ENCODE data around the gene SRRD. TPM values are rescaled to one million over a fixed set of nuclear protein-coding genes. Genes with fewer than 3 reads are reported as not detected.

Gene SRRD
- total and polyA plus RNA-seq, 2 of the 8 experiments (the other 6 are each of a cell fraction or from before 2014, with no cell fraction given) = 17.1 to 25.3 TPM

DNA sequence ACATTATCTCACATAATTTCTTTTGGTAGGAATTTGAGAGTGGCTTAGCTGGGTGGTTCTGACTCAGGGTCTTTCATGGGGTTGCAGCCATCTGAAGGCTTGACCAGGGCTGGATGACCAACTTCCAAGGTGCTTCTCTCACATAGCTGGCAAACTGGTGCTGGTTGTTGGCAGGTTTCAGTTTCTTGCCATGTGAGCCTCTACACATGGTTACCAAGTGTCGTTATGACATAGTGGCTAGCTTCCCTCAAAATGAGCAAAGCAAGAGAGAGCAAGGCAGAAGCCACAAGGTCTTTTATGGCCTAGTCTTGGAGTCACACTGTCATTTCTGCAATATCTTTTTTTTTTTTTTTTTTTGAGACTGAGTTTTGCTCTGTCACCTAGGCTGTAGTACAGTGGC lies 32.8 kb downstream of the SRRD start (continued):
- TF ChIP-seq, protein P1, sequence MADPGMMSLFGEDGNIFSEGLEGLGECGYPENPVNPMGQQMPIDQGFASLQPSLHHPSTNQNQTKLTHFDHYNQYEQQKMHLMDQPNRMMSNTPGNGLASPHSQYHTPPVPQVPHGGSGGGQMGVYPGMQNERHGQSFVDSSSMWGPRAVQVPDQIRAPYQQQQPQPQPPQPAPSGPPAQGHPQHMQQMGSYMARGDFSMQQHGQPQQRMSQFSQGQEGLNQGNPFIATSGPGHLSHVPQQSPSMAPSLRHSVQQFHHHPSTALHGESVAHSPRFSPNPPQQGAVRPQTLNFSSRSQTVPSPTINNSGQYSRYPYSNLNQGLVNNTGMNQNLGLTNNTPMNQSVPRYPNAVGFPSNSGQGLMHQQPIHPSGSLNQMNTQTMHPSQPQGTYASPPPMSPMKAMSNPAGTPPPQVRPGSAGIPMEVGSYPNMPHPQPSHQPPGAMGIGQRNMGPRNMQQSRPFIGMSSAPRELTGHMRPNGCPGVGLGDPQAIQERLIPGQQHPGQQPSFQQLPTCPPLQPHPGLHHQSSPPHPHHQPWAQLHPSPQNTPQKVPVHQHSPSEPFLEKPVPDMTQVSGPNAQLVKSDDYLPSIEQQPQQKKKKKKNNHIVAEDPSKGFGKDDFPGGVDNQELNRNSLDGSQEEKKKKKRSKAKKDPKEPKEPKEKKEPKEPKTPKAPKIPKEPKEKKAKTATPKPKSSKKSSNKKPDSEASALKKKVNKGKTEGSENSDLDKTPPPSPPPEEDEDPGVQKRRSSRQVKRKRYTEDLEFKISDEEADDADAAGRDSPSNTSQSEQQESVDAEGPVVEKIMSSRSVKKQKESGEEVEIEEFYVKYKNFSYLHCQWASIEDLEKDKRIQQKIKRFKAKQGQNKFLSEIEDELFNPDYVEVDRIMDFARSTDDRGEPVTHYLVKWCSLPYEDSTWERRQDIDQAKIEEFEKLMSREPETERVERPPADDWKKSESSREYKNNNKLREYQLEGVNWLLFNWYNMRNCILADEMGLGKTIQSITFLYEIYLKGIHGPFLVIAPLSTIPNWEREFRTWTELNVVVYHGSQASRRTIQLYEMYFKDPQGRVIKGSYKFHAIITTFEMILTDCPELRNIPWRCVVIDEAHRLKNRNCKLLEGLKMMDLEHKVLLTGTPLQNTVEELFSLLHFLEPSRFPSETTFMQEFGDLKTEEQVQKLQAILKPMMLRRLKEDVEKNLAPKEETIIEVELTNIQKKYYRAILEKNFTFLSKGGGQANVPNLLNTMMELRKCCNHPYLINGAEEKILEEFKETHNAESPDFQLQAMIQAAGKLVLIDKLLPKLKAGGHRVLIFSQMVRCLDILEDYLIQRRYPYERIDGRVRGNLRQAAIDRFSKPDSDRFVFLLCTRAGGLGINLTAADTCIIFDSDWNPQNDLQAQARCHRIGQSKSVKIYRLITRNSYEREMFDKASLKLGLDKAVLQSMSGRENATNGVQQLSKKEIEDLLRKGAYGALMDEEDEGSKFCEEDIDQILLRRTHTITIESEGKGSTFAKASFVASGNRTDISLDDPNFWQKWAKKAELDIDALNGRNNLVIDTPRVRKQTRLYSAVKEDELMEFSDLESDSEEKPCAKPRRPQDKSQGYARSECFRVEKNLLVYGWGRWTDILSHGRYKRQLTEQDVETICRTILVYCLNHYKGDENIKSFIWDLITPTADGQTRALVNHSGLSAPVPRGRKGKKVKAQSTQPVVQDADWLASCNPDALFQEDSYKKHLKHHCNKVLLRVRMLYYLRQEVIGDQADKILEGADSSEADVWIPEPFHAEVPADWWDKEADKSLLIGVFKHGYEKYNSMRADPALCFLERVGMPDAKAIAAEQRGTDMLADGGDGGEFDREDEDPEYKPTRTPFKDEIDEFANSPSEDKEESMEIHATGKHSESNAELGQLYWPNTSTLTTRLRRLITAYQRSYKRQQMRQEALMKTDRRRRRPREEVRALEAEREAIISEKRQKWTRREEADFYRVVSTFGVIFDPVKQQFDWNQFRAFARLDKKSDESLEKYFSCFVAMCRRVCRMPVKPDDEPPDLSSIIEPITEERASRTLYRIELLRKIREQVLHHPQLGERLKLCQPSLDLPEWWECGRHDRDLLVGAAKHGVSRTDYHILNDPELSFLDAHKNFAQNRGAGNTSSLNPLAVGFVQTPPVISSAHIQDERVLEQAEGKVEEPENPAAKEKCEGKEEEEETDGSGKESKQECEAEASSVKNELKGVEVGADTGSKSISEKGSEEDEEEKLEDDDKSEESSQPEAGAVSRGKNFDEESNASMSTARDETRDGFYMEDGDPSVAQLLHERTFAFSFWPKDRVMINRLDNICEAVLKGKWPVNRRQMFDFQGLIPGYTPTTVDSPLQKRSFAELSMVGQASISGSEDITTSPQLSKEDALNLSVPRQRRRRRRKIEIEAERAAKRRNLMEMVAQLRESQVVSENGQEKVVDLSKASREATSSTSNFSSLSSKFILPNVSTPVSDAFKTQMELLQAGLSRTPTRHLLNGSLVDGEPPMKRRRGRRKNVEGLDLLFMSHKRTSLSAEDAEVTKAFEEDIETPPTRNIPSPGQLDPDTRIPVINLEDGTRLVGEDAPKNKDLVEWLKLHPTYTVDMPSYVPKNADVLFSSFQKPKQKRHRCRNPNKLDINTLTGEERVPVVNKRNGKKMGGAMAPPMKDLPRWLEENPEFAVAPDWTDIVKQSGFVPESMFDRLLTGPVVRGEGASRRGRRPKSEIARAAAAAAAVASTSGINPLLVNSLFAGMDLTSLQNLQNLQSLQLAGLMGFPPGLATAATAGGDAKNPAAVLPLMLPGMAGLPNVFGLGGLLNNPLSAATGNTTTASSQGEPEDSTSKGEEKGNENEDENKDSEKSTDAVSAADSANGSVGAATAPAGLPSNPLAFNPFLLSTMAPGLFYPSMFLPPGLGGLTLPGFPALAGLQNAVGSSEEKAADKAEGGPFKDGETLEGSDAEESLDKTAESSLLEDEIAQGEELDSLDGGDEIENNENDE (IDR thresholded peaks at IDR 0.05; ENCODE audit: insufficient replicate concordance, low read length) = no peak
- no peak for TF ChIP-seq SIX5 (IDR thresholded peaks at IDR 0.05; ENCODE audit: low read depth, low read length)
- no peak for TF ChIP-seq RXRA (IDR thresholded peaks at IDR 0.05; ENCODE audit: insufficient read depth, low read depth, low read length)
- no peak for TF ChIP-seq TAF1 (IDR thresholded peaks at IDR 0.05; ENCODE audit: low read depth, low read length)
- TF ChIP-seq FOSL1 (IDR thresholded peaks at IDR 0.05; ENCODE audit: insufficient read depth, low read depth, low read length) = no peak
- TF ChIP-seq CHD2 (IDR thresholded peaks at IDR 0.05; ENCODE audit: low read length) = no peak
